ENCODE data around the gene MCM6. TPM values are rescaled to one million over a fixed set of nuclear protein-coding genes. Genes with fewer than 3 reads are reported as not detected.

MCM6 gene
- total and polyA plus RNA-seq, 7 experiments from 2014 or later = 12.1 to 105 (median 21.0) TPM

DNA sequence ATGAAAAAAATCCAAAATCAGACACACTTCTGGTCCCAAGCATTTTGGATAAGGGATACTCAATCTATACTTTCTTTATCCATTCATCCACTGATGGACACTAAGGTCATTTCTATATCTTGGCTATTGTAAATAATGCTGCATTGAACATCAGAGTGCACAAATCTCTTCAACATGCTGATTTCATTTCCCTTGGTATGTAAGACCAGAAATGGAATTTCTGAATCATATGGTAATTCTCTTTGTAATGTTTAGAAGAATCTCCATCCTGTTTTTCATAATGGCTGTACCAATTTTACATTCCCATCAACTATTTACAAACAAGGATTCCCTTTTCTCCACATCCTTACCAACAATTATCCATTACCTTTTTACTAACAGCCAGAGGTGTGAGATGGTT is 33.7 kb upstream of the MCM6 start:
- peaks cover 4 to 25% (median 12%) of the 10 kb centered on the region in 3 experiments for H3K36me3 ChIP-seq (ENCODE audit: control insufficient read depth in 2 of 3, insufficient read depth in 3 of 3, low read length in 3 of 3)
- H3K4me3 ChIP-seq (ENCODE audit: low read length) = no peak overlapping the region
- Mint-ChIP-seq H3K4me1 (peaks cover 0 to 3% (median 0%) of the 10 kb centered on the region in 7 donors), H3K4me3 (no peak overlapping the region), H3K27ac (no peak overlapping the region), H3K36me3 (peaks cover 3 to 43% (median 25%) of the 10 kb centered on the region in 5 donors), H3K27me3 (no peaks in the 10 kb centered on the region), H3K9me3 (peaks cover 0 to 2% (median 0%) of the 10 kb centered on the region in 11 donors)
- H3K4me1 ChIP-seq (ENCODE audit: control insufficient read depth in 2 of 2, insufficient read depth in 2 of 2, low read length in 2 of 2) = no peaks in the 10 kb centered on the region
- no peaks in the 10 kb centered on the region for H3K9me3 ChIP-seq (ENCODE audit: control insufficient read depth in 2 of 3, low read length in 3 of 3)
- CTCF ChIA-PET = interaction anchor here (1.9 kb wide), 1 partner anchor 474 kb away, joined by 13 read pairs; no protein-coding TSS in a partner anchor
- DNase-seq (no peak), ATAC-seq (no peak)
- no peak overlapping the region for H3K27ac ChIP-seq (ENCODE audit: low read depth, low read length)
- intact Hi-C loops (cut with micrococcal nuclease) = loop anchor here in 1 of 2 donors (5.0 to 10.0 kb wide), 2 partner anchors 33 to 285 kb away; partner anchors contain the start of gene MCM6
- POLR2A ChIA-PET = no interaction called here
- H3K27me3 ChIP-seq (ENCODE audit: control insufficient read depth in 2 of 2, insufficient read depth in 2 of 2, low read length in 2 of 2) = no peaks in the 10 kb centered on the region

DNA sequence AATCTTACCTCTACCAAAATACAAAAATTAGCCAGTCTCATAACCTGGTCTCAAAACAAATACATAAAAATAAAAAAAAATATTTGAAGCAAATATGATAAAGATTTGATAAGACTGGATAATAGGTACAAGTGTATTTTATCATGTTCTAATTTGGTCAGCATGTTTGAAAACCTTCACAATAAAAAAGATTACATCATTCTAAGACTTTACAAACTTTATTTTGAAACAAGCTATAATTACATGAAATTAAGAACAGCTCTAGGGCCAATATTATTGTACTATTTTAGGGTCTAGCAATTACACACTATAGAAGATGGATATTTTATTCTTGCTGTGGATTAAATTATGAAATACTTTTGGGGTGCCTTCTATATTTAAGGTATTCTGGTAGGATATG is 29.4 kb upstream of the MCM6 start:
- no peak for DNase-seq
- H3K4me3 Mint-ChIP-seq = no peak overlapping the region
- Histone ChIP-seq H3K27ac (ENCODE audit: low read depth, low read length) (no peak overlapping the region), H3K4me3 (ENCODE audit: low read length) (no peak overlapping the region), H3K9me3 (ENCODE audit: control insufficient read depth in 2 of 3, low read length in 3 of 3) (no peaks in the 10 kb centered on the region), H3K36me3 (ENCODE audit: control insufficient read depth in 2 of 3, insufficient read depth in 3 of 3, low read length in 3 of 3) (peaks cover 4 to 18% (median 7%) of the 10 kb centered on the region in 3 experiments), H3K4me1 (ENCODE audit: control insufficient read depth in 2 of 2, insufficient read depth in 2 of 2, low read length in 2 of 2) (no peaks in the 10 kb centered on the region), H3K27me3 (ENCODE audit: control insufficient read depth in 2 of 2, insufficient read depth in 2 of 2, low read length in 2 of 2) (no peaks in the 10 kb centered on the region)
- no peak for ATAC-seq
- peaks cover 3 to 45% (median 26%) of the 10 kb centered on the region in 5 donors for H3K36me3 Mint-ChIP-seq
- intact Hi-C loops (cut with micrococcal nuclease) = no loop called here
- no peaks in the 10 kb centered on the region for H3K4me1 Mint-ChIP-seq
- CTCF ChIA-PET = no interaction called here
- H3K27me3 Mint-ChIP-seq = no peaks in the 10 kb centered on the region
- no peak overlapping the region for H3K27ac Mint-ChIP-seq
- peaks cover 0 to 2% (median 0%) of the 10 kb centered on the region in 11 donors for H3K9me3 Mint-ChIP-seq
- POLR2A ChIA-PET = no interaction called here

DNA sequence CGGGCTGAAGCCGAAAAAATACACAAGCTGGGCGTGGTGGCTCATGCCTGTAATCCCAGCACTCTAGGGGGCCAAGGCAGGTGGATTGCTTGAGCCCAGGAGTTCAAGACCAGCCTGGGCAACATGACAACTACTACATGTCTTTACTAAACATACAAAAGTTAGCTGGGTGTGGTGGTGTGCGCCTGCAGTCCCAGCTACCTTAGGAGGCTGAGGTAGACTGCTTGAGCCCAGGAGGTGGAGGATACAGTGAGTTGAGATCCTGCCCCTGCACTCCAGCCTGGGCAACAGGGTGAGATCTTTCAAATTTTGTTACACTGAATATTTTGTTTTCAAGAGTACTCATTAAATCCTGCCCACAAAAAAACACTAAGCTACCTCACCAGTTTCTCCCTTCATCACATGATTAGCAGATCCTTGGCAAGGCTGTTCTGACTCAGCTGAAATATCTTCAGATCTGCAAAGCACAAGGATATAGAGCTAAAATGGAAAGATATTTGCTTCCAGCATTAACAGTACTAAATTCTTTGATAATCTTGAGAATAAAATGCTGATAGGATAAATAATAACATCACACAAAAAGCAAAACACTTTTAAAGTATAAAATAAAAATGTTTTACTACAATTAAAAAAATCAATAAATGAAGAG is 28.2 kb upstream of the MCM6 start:
- Histone ChIP-seq H3K4me1 (ENCODE audit: control insufficient read depth in 2 of 2, insufficient read depth in 2 of 2, low read length in 2 of 2) (no peaks in the 10 kb centered on the region), H3K4me3 (ENCODE audit: low read length) (no peak overlapping the region), H3K36me3 (ENCODE audit: control insufficient read depth in 2 of 3, insufficient read depth in 3 of 3, low read length in 3 of 3) (peaks cover 0 to 10% (median 7%) of the 10 kb centered on the region in 3 experiments), H3K9me3 (ENCODE audit: control insufficient read depth in 2 of 3, low read length in 3 of 3) (no peaks in the 10 kb centered on the region), H3K27me3 (ENCODE audit: control insufficient read depth in 2 of 2, insufficient read depth in 2 of 2, low read length in 2 of 2) (no peaks in the 10 kb centered on the region), H3K27ac (ENCODE audit: low read depth, low read length) (no peak overlapping the region)
- Mint-ChIP-seq H3K27me3 (no peaks in the 10 kb centered on the region), H3K4me3 (no peak overlapping the region), H3K36me3 (peaks cover 3 to 40% (median 19%) of the 10 kb centered on the region in 5 donors), H3K9me3 (peaks cover 0 to 2% (median 0%) of the 10 kb centered on the region in 11 donors), H3K27ac (peak overlapping the region in 3 of 9 donors; percentile 5 to 46 (median 16)), H3K4me1 (peaks cover 0 to 2% (median 0%) of the 10 kb centered on the region in 7 donors)
- DNase-seq (no peak), ATAC-seq (no peak)
- intact Hi-C loops (cut with micrococcal nuclease) = no loop called here
- ChIA-PET POLR2A (no interaction called here), CTCF (interaction anchor here (0.7 to 1.3 kb wide), 2 partner anchors 9 to 480 kb away, joined by 4 to 5 read pairs; no protein-coding TSS in a partner anchor)

DNA sequence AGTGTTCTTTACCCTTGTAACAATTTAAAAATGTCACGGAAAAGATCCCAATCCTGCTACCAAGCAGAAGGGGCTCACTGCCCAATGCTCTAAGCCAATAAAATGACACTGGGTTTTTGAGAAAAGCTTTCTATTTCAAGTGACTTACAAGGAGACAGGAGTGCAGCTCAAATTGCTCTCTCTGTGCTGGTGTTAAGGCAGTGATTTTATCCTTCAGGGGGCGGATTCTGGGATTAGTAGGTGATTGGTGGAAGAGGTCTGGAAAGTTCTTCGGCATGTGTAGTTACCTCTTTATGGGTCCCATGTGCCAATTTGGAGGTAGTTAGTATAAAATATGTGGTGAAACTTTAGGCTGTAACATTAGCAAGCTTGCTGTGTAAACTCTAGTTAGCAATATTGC is 27.4 kb upstream of the MCM6 start:
- POLR2A ChIA-PET = no interaction called here
- ATAC-seq (no peak), DNase-seq (no peak)
- H3K4me3 ChIP-seq (ENCODE audit: low read length) = no peak overlapping the region
- no peaks in the 10 kb centered on the region for H3K27me3 ChIP-seq (ENCODE audit: control insufficient read depth in 2 of 2, insufficient read depth in 2 of 2, low read length in 2 of 2)
- CTCF ChIA-PET = interaction anchor here (1.0 to 1.5 kb wide), 2 partner anchors 10 to 481 kb away, joined by 3 to 9 read pairs; no protein-coding TSS in a partner anchor
- no peaks in the 10 kb centered on the region for H3K9me3 ChIP-seq (ENCODE audit: control insufficient read depth in 2 of 3, low read length in 3 of 3)
- H3K36me3 Mint-ChIP-seq = peaks cover under 1 to 39% (median 17%) of the 10 kb centered on the region in 5 donors
- H3K36me3 ChIP-seq (ENCODE audit: control insufficient read depth in 2 of 3, insufficient read depth in 3 of 3, low read length in 3 of 3) = peaks cover 0 to 9% (median 7%) of the 10 kb centered on the region in 3 experiments
- intact Hi-C loops (cut with micrococcal nuclease) = no loop called here
- no peaks in the 10 kb centered on the region for H3K4me1 ChIP-seq (ENCODE audit: control insufficient read depth in 2 of 2, insufficient read depth in 2 of 2, low read length in 2 of 2)
- H3K27ac Mint-ChIP-seq = peak overlapping the region in 1 of 9 donors; percentile 84
- no peak overlapping the region for H3K27ac ChIP-seq (ENCODE audit: low read depth, low read length)
- no peaks in the 10 kb centered on the region for H3K27me3 Mint-ChIP-seq
- peaks cover 0 to 3% (median 0%) of the 10 kb centered on the region in 7 donors for H3K4me1 Mint-ChIP-seq
- H3K4me3 Mint-ChIP-seq = no peak overlapping the region
- H3K9me3 Mint-ChIP-seq = peaks cover 0 to under 1% (median 0%) of the 10 kb centered on the region in 11 donors

DNA sequence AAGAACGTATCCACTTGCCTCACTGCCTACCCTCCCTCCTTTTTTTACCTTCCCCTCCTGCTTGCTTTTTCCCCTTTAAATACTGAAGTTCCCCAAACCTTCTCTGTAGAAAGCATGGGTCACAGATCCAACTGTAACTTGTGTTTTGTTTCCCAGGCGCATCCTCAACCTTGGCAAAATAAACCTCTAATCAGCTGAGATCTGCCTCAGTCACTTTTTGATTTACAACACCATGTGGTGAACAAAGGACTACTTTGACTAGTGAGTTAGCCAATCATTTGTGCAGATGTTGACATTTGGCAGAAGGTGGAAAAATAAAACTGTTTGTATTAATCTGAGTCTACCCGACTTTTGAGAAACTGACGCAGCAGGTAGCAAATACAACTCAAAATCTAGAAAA is 23.3 kb upstream of the MCM6 start:
- H3K4me1 Mint-ChIP-seq = peaks cover 0 to 3% (median 0%) of the 10 kb centered on the region in 7 donors
- H3K27ac Mint-ChIP-seq = no peak overlapping the region
- no peaks in the 10 kb centered on the region for H3K9me3 Mint-ChIP-seq
- DNase-seq = no peak
- H3K4me3 ChIP-seq (ENCODE audit: low read length) = no peak overlapping the region
- H3K9me3 ChIP-seq (ENCODE audit: control insufficient read depth in 2 of 3, low read length in 3 of 3) = no peaks in the 10 kb centered on the region
- ATAC-seq = no peak
- no peak overlapping the region for H3K4me3 Mint-ChIP-seq
- ChIA-PET POLR2A (no interaction called here), CTCF (no interaction called here)
- H3K36me3 ChIP-seq (ENCODE audit: control insufficient read depth in 2 of 3, insufficient read depth in 3 of 3, low read length in 3 of 3) = peaks cover 0 to 6% (median 0%) of the 10 kb centered on the region in 3 experiments
- H3K27me3 ChIP-seq (ENCODE audit: control insufficient read depth in 2 of 2, insufficient read depth in 2 of 2, low read length in 2 of 2) = no peaks in the 10 kb centered on the region
- no peaks in the 10 kb centered on the region for H3K27me3 Mint-ChIP-seq
- H3K36me3 Mint-ChIP-seq = peaks cover 0 to 25% (median 15%) of the 10 kb centered on the region in 5 donors
- H3K4me1 ChIP-seq (ENCODE audit: control insufficient read depth in 2 of 2, insufficient read depth in 2 of 2, low read length in 2 of 2) = no peaks in the 10 kb centered on the region
- H3K27ac ChIP-seq (ENCODE audit: low read depth, low read length) = no peak overlapping the region
- intact Hi-C loops (cut with micrococcal nuclease) = no loop called here

DNA sequence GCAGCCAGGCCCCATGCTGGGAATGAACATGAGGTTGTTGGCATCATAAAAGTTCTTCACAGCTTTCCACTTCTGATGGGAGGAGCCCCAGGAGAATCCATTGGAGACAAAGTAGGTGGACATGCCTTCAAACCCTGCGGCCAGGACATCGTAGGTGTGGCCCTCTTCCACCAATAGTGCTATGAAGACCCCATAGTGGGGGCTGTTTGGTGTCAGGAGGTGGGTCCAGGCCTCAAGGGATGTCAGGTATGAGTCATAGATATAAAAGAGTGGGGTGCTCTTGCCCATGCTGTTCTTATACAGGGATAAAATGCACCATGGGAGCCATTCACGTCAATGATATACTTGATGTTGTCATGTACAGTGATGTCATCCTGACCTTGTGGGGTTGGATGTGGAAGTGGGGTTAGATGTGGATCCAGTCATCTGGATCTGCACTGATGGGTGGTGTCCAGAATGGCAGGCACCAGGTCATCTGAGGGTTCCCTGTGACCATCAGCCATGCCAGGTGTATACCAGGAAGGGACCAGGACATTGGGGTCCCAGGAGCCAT is 22.1 kb upstream of the MCM6 start:
- Histone ChIP-seq H3K27me3 (ENCODE audit: control insufficient read depth in 2 of 2, insufficient read depth in 2 of 2, low read length in 2 of 2) (no peaks in the 10 kb centered on the region), H3K4me3 (ENCODE audit: low read length) (no peak overlapping the region), H3K36me3 (ENCODE audit: control insufficient read depth in 2 of 3, insufficient read depth in 3 of 3, low read length in 3 of 3) (peaks cover 0 to 6% (median 0%) of the 10 kb centered on the region in 3 experiments), H3K4me1 (ENCODE audit: control insufficient read depth in 2 of 2, insufficient read depth in 2 of 2, low read length in 2 of 2) (no peaks in the 10 kb centered on the region), H3K9me3 (ENCODE audit: control insufficient read depth in 2 of 3, low read length in 3 of 3) (no peaks in the 10 kb centered on the region), H3K27ac (ENCODE audit: low read depth, low read length) (no peak overlapping the region)
- ATAC-seq = no peak
- POLR2A ChIA-PET = interaction anchor here (0.9 kb wide), 1 partner anchor 16 kb away, joined by 5 read pairs; no protein-coding TSS in a partner anchor
- H3K27ac Mint-ChIP-seq = no peak overlapping the region
- DNase-seq = no peak
- H3K36me3 Mint-ChIP-seq = peaks cover 0 to 22% (median 15%) of the 10 kb centered on the region in 5 donors
- CTCF ChIA-PET = no interaction called here
- no peak overlapping the region for H3K4me3 Mint-ChIP-seq
- no peaks in the 10 kb centered on the region for H3K9me3 Mint-ChIP-seq
- intact Hi-C loops (cut with micrococcal nuclease) = no loop called here
- H3K27me3 Mint-ChIP-seq = no peaks in the 10 kb centered on the region
- H3K4me1 Mint-ChIP-seq = peaks cover 0 to 5% (median 0%) of the 10 kb centered on the region in 7 donors

Measured in naive thymus-derived CD4-positive, alpha-beta T cell (primary cell).